HCT116 (cell line): ENCODE results near the gene LEUTX. TPM values are rescaled to one million over a fixed set of nuclear protein-coding genes. Genes with fewer than 3 reads are reported as not detected.

ENCODE experiments used
- ATAC-seq: fragments of 200-7000 bp; cut with Tn5 transposase; 2 replicates; pipeline ENCODE4 v1.9.1; 2020; ENCODE audit warnings: mild to moderate bottlenecking, moderate library complexity
- BruUV-seq: library from RNA; stranded (reverse); fragments of 400-500 nt; replicated peaks from 2 replicates; lab custom pipeline; 2021; lab: Mats Ljungman, UMichigan
- CTCF ChIA-PET: fragments of 300-600 bp; sonication (Branson Sonifier 250); formaldehyde crosslinking; loops from one replicate; lab custom pipeline; 2021; ENCODE audit warnings: antibody characterized with exemption; lab: Charles Lee
- POLR2A ChIA-PET: fragments of 300-600, 350-600 bp; sonication (Branson Sonifier 250); formaldehyde crosslinking; loops from one replicate; lab custom pipeline; 2021; ENCODE audit warnings: antibody characterized with exemption; lab: Charles Lee
- RAD21 ChIA-PET, 2 experiments: fragments of 300-600 bp; sonication (Branson Sonifier 250); formaldehyde crosslinking; loops; one replicate each; lab custom pipeline; 2023; ENCODE audit warnings: low total read pairs in 2 of 2; ENCODE audit not compliant: uncharacterized antibody in 2 of 2, unreplicated experiment in 2 of 2, low non-redundant PET in 1 of 2; lab: Charles Lee
- DNase-seq: peaks from one replicate; pipeline ENCODE4 v3.0.0-alpha.2; 2010; ENCODE audit warnings: low read depth, low spot score
- H2AFZ ChIP-seq: fragments of 200-600 bp; shearing (Covaris generic), sonication (generic); 2 replicates; pipeline ENCODE4 v1.6.1; 2017; ENCODE audit warnings: low read depth, mixed run types, mixed read lengths, antibody characterized with exemption, low read length; ENCODE audit not compliant: poor library complexity, severe bottlenecking
- H3K27ac ChIP-seq: 2 replicates; pipeline ENCODE4 v1.5.1; 2012; ENCODE audit warnings: low read depth, low read length
- H3K27me3 ChIP-seq: fragments of 200-600 bp; sonication (generic); 2 replicates; pipeline ENCODE4 v1.6.1; 2016; ENCODE audit warnings: mixed run types, low read length, mixed read lengths; ENCODE audit not compliant: insufficient read depth
- H3K36me3 ChIP-seq, 2 experiments: fragments of 200-500 bp in 1 of 2; fragments of 200-600 bp in 1 of 2; sonication (Bioruptor generic) in 1 of 2; sonication (generic) in 1 of 2; 2 replicates each; pipeline versions ENCODE4 v1.5.1 to v1.6.1; 2014 to 2016; ENCODE audit warnings: low read length in 2 of 2, inconsistent platforms in 1 of 2, mixed read lengths in 1 of 2, mixed run types in 1 of 2; ENCODE audit not compliant: insufficient read depth in 2 of 2, control insufficient read depth in 1 of 2
- H3K4me1 ChIP-seq, 2 experiments: fragments of 200-600 bp in 1 of 2; sonication (generic) in 1 of 2; 2 replicates each; pipeline versions ENCODE4 v1.5.1 to v1.6.1; 2012 to 2017; ENCODE audit warnings: low read length in 2 of 2, inconsistent platforms in 1 of 2, mild to moderate bottlenecking in 1 of 2, mixed read lengths in 1 of 2, mixed run types in 1 of 2, moderate library complexity in 1 of 2; ENCODE audit not compliant: insufficient read depth in 2 of 2, control insufficient read depth in 1 of 2
- H3K4me2 ChIP-seq: fragments of 200-600 bp; sonication (generic); 2 replicates; pipeline ENCODE4 v1.6.1; 2017; ENCODE audit warnings: mixed run types, low read length, mixed read lengths
- H3K4me3 ChIP-seq, 2 experiments: fragments of 200-600 bp in 1 of 2; sonication (generic) in 1 of 2; replicated peaks in 1 of 2; 2 replicates each; pipeline ENCODE4 v1.5.1; 2011 to 2016; ENCODE audit warnings: low read length in 2 of 2, control low read depth in 1 of 2, low read depth in 1 of 2, mild to moderate bottlenecking in 1 of 2, mixed read lengths in 1 of 2, mixed run types in 1 of 2
- H3K79me2 ChIP-seq: fragments of 200-600 bp; sonication (generic); 2 replicates; pipeline ENCODE4 v1.6.1; 2017; ENCODE audit warnings: mild to moderate bottlenecking, mixed run types, low read length, moderate library complexity, mixed read lengths; ENCODE audit not compliant: insufficient read depth
- H3K9ac ChIP-seq: fragments of 200-600 bp; sonication (generic); 2 replicates; pipeline ENCODE4 v1.6.1; 2016; ENCODE audit warnings: low read length, mixed read lengths
- H3K9me2 ChIP-seq: fragments of 200-600 bp; sonication (generic), shearing (Covaris generic); 2 replicates; pipeline ENCODE4 v1.6.1; 2017; ENCODE audit warnings: mixed run types, mild to moderate bottlenecking, moderate library complexity; ENCODE audit not compliant: insufficient read depth
- H3K9me3 ChIP-seq, 2 experiments: fragments of 200-500 bp in 1 of 2; fragments of 200-600 bp in 1 of 2; sonication (Bioruptor generic) in 1 of 2; sonication (generic) in 1 of 2; 2 replicates each; pipeline ENCODE4 v1.6.1; 2014 to 2017; ENCODE audit warnings: low read length in 2 of 2, mixed read lengths in 2 of 2, inconsistent platforms in 1 of 2, low read depth in 1 of 2, mild to moderate bottlenecking in 1 of 2, mixed run types in 1 of 2, moderate library complexity in 1 of 2; ENCODE audit not compliant: control insufficient read depth in 1 of 2, insufficient read depth in 1 of 2
- H4K20me1 ChIP-seq: fragments of 200-600 bp; sonication (generic), shearing (Covaris generic); 2 replicates; pipeline ENCODE4 v1.6.1; 2017; ENCODE audit warnings: mixed run types, mild to moderate bottlenecking, moderate library complexity; ENCODE audit not compliant: insufficient read depth
- CBX3 ChIP-seq: IDR thresholded peaks from 2 replicates; pipeline ENCODE4 v1.6.1; 2012; ENCODE audit warnings: low read depth
- CEBPB ChIP-seq: IDR thresholded peaks from 2 replicates; pipeline ENCODE4 v1.6.1; 2012; ENCODE audit warnings: low read depth
- EGR1 ChIP-seq: IDR thresholded peaks from 2 replicates; pipeline ENCODE4 v1.6.1; 2012; ENCODE audit warnings: low read depth
- ELF1 ChIP-seq: IDR thresholded peaks from 2 replicates; pipeline ENCODE4 v1.6.1; 2012; ENCODE audit warnings: low read depth, borderline replicate concordance
- EZH2 ChIP-seq: fragments of 200-600 bp; sonication (generic); IDR thresholded peaks from 2 replicates; pipeline ENCODE4 v1.6.1; 2017; ENCODE audit warnings: antibody characterized with exemption, mixed run types
- FOSL1 ChIP-seq: IDR thresholded peaks from 2 replicates; pipeline ENCODE4 v1.6.1; 2012; ENCODE audit warnings: low read depth
- JUND ChIP-seq: IDR thresholded peaks from 2 replicates; pipeline ENCODE4 v1.6.1; 2012
- POLR2A ChIP-seq: IDR thresholded peaks from 2 replicates; pipeline ENCODE4 v1.7.0; 2011; ENCODE audit warnings: borderline replicate concordance; ENCODE audit not compliant: insufficient read depth, insufficient read length; ENCODE audit errors: extremely low read depth
- RAD21 ChIP-seq: IDR thresholded peaks from 2 replicates; pipeline ENCODE4 v1.6.1; 2012; ENCODE audit warnings: low read depth, mild to moderate bottlenecking
- SIN3A ChIP-seq: IDR thresholded peaks from 2 replicates; pipeline ENCODE4 v1.6.1; 2012; ENCODE audit warnings: low read depth
- SP1 ChIP-seq: IDR thresholded peaks from 2 replicates; pipeline ENCODE4 v1.6.1; 2012; ENCODE audit warnings: low read depth
- SRF ChIP-seq: IDR thresholded peaks from 2 replicates; pipeline ENCODE4 v1.6.1; 2012; ENCODE audit warnings: low read depth
- TCF7L2 ChIP-seq: IDR thresholded peaks from 2 replicates; pipeline ENCODE4 v1.7.0; 2011; ENCODE audit warnings: borderline replicate concordance, inconsistent platforms; ENCODE audit not compliant: insufficient read depth, insufficient read length; ENCODE audit errors: extremely low read depth
- YY1 ChIP-seq: IDR thresholded peaks from 2 replicates; pipeline ENCODE4 v1.6.1; 2011; ENCODE audit warnings: low read length, low read depth, moderate library complexity, mild to moderate bottlenecking; ENCODE audit not compliant: insufficient replicate concordance; ENCODE audit errors: extremely low read depth
- ZFX ChIP-seq: fragments of 450-650 bp; IDR thresholded peaks from 2 replicates; pipeline ENCODE4 v1.6.1; 2017
- ZNF274 ChIP-seq: fragments of 200-500 bp; sonication (Bioruptor generic); IDR thresholded peaks from 2 replicates; pipeline ENCODE4 v1.6.1; 2014; ENCODE audit warnings: mild to moderate bottlenecking, low read depth, low read length, inconsistent platforms
- intact Hi-C: fragments of 100-400 bp; cut with micrococcal nuclease; formaldehyde crosslinking; loops from 2 replicates; pipeline ENCODE4 v1.10.0; 2022
- total RNA-seq: library from RNA; stranded (reverse); gene quantifications from one replicate; pipeline ENCODE4 v1.2.1, GENCODE V29; 2021; ENCODE audit not compliant: unreplicated experiment
- TF ChIP-seq, protein P1 (sequence below): IDR thresholded peaks from 2 replicates; pipeline ENCODE4 v1.6.1; 2012
- TF ChIP-seq, protein P2 (sequence below), 3 experiments: fragments of 200-600 bp in 1 of 3; sonication (generic) in 1 of 3; IDR thresholded peaks in 2 of 3; conservative IDR thresholded peaks in 1 of 3; 2 replicates each; pipeline ENCODE4 v1.5.1; 2012 to 2017; ENCODE audit warnings: low read depth in 2 of 3, low read length in 2 of 3, antibody characterized with exemption in 1 of 3, borderline replicate concordance in 1 of 3, control low read depth in 1 of 3, mild to moderate bottlenecking in 1 of 3, mixed read lengths in 1 of 3, mixed run types in 1 of 3, moderate library complexity in 1 of 3; ENCODE audit not compliant: insufficient read depth in 1 of 3
- TF ChIP-seq, protein P3 (sequence below): IDR thresholded peaks from 2 replicates; pipeline ENCODE4 v1.6.1; 2012; ENCODE audit warnings: low read depth
- TF ChIP-seq, protein P4 (sequence below): IDR thresholded peaks from 2 replicates; pipeline ENCODE4 v1.6.1; 2012

LEUTX gene
- total RNA-seq, 1 experiment from 2014 or later = not detected

DNA sequence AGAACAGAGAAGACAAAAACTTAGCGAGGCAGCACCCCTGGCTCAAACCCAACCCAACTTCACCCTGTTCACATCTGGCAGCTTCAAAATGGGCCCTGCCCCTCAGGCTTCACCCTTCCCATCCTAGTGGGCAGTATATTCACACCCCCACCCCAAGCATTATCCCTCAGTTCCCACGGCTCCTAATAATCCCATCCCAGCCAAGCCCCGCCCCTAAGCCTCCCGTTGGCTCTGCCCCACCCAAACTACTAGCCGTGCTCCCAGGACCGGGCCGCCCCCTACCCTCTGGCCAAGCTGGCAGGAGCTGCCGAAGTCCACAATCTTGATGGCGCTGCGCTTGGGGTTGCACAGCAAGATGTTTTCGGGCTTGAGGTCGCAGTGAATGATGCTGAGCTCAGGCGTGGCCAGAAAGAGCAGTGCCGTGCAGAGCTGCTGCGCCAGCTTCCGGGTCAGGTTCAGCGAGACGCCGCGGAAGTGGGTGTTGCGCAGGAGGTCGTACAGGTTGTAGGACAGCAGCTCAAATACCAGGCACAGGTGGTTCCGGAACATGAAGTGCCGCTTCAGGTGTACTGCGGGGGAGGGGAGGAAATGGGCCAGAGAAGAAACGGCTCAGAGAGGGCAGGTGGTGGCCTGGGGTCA is 49.5 kb downstream of the LEUTX start:
- H3K4me1 ChIP-seq = no peaks in the 10 kb centered on the region
- H2AFZ ChIP-seq = no peak overlapping the region
- DNase-seq (no peak), ATAC-seq (no peak)
- BruUV-seq = no TSS peak
- H3K27ac ChIP-seq = no peak overlapping the region
- ChIA-PET POLR2A (no interaction called here), RAD21 (no interaction called here), CTCF (interaction anchor here (1.2 kb wide), 1 partner anchor 16 kb away, joined by 3 read pairs; no protein-coding TSS in a partner anchor)
- H3K36me3 ChIP-seq = peaks cover 30 to 58% of the 10 kb centered on the region in 2 experiments; a peak in 3 of 4 replicates
- H3K27me3 ChIP-seq = no peaks in the 10 kb centered on the region
- H3K4me3 ChIP-seq = no peak overlapping the region
- H3K9me3 ChIP-seq = no peaks in the 10 kb centered on the region
- no peaks in the 10 kb centered on the region for H3K9me2 ChIP-seq
- intact Hi-C loops = no loop called here
- no peaks in the 10 kb centered on the region for H4K20me1 ChIP-seq
- no peak for TF ChIP-seq YY1
- TF ChIP-seq POLR2A = no peak
- TF ChIP-seq, protein P1, sequence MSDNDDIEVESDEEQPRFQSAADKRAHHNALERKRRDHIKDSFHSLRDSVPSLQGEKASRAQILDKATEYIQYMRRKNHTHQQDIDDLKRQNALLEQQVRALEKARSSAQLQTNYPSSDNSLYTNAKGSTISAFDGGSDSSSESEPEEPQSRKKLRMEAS = no peak
- TF ChIP-seq ZNF274 = no peak
- TF ChIP-seq EGR1 = no peak
- no peak for TF ChIP-seq SP1
- TF ChIP-seq, protein P2, sequence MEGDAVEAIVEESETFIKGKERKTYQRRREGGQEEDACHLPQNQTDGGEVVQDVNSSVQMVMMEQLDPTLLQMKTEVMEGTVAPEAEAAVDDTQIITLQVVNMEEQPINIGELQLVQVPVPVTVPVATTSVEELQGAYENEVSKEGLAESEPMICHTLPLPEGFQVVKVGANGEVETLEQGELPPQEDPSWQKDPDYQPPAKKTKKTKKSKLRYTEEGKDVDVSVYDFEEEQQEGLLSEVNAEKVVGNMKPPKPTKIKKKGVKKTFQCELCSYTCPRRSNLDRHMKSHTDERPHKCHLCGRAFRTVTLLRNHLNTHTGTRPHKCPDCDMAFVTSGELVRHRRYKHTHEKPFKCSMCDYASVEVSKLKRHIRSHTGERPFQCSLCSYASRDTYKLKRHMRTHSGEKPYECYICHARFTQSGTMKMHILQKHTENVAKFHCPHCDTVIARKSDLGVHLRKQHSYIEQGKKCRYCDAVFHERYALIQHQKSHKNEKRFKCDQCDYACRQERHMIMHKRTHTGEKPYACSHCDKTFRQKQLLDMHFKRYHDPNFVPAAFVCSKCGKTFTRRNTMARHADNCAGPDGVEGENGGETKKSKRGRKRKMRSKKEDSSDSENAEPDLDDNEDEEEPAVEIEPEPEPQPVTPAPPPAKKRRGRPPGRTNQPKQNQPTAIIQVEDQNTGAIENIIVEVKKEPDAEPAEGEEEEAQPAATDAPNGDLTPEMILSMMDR (IDR thresholded peaks at IDR 0.05 in 2 of 3, conservative IDR thresholded peaks at IDR 0.05 in 1 of 3; ENCODE audit: borderline replicate concordance in 1 of 3, insufficient read depth in 1 of 3, low read depth in 2 of 3, low read length in 2 of 3) = no peak
- no peak for TF ChIP-seq ZFX
- no peak for TF ChIP-seq SRF
- no peak for TF ChIP-seq EZH2
- TF ChIP-seq, protein P3, sequence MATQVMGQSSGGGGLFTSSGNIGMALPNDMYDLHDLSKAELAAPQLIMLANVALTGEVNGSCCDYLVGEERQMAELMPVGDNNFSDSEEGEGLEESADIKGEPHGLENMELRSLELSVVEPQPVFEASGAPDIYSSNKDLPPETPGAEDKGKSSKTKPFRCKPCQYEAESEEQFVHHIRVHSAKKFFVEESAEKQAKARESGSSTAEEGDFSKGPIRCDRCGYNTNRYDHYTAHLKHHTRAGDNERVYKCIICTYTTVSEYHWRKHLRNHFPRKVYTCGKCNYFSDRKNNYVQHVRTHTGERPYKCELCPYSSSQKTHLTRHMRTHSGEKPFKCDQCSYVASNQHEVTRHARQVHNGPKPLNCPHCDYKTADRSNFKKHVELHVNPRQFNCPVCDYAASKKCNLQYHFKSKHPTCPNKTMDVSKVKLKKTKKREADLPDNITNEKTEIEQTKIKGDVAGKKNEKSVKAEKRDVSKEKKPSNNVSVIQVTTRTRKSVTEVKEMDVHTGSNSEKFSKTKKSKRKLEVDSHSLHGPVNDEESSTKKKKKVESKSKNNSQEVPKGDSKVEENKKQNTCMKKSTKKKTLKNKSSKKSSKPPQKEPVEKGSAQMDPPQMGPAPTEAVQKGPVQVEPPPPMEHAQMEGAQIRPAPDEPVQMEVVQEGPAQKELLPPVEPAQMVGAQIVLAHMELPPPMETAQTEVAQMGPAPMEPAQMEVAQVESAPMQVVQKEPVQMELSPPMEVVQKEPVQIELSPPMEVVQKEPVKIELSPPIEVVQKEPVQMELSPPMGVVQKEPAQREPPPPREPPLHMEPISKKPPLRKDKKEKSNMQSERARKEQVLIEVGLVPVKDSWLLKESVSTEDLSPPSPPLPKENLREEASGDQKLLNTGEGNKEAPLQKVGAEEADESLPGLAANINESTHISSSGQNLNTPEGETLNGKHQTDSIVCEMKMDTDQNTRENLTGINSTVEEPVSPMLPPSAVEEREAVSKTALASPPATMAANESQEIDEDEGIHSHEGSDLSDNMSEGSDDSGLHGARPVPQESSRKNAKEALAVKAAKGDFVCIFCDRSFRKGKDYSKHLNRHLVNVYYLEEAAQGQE = no peak
- no peak for TF ChIP-seq CBX3
- TF ChIP-seq TCF7L2 = no peak
- no peak for TF ChIP-seq RAD21
- no peak for TF ChIP-seq JUND
- TF ChIP-seq ELF1 = no peak
- no peak for TF ChIP-seq FOSL1
- no peak for TF ChIP-seq CEBPB
- TF ChIP-seq, protein P4, sequence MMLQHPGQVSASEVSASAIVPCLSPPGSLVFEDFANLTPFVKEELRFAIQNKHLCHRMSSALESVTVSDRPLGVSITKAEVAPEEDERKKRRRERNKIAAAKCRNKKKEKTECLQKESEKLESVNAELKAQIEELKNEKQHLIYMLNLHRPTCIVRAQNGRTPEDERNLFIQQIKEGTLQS = no peak
- TF ChIP-seq SIN3A = no peak
- no peaks in the 10 kb centered on the region; the same call in 1 of the 2 replicates for H3K79me2 ChIP-seq
- no peak overlapping the region for H3K9ac ChIP-seq
- H3K4me2 ChIP-seq = no peak overlapping the region
